ENCODE measurements around the gene COPS6.
A peak's percentile ranks its signal among the peaks of the same experiment; 100 is the strongest.

The COPS6 gene

DNA sequence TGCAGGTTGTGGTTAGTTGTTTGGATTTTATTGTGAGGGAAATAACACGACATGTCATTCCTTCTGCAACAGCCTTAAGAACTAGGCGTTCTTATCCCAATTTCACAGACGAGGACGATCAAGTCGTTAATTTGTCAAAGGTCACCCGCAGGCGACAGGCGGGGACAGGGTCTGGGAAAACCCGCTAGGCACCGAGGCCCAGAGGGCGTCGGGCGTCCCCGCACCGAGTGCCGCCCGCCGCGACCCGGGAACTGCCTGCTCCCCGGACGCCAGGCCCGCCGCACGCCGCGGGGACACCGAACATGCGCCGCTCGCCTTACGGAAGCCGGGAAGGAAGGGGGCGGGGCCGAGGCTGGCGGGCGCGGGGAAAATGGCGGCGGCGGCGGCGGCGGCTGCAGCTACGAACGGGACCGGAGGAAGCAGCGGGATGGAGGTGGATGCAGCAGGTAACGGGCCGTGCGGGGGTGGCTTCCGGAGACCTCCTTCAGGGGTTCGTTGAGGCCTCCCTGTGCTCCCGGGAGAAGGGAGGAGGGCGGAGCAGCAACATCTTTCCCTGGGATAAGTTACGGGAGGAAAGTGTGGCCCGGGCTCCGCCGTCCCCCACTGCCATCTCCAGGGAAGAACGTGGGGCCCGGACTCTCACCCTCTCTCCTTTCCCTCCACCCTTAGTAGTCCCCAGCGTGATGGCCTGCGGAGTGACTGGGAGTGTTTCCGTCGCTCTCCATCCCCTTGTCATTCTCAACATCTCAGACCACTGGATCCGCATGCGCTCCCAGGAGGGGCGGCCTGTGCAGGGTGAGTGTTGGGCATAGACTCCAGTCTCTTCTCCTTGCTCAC is at the start of gene COPS6:
Gene COPS6 (plus strand): TSS at position 349 of the 837 bp plus-strand sequence. CDS start 22 bp downstream, at position 371.
- Mint-ChIP-seq H3K4me1 (ENCODE audit: low read depth) (peaks cover 53% of the 10 kb centered on the region), H3K9me3 (no peaks in the 10 kb centered on the region), H3K27ac (peak within 1 kb of the TSS; percentile 97), H3K27me3 (no peaks in the 10 kb centered on the region), H3K36me3 (ENCODE audit: low read depth) (peaks cover 53% of the 10 kb centered on the region), H3K4me3 (peak within 1 kb of the TSS; percentile 96)
- peak; percentile 93 for DNase-seq

DNA sequence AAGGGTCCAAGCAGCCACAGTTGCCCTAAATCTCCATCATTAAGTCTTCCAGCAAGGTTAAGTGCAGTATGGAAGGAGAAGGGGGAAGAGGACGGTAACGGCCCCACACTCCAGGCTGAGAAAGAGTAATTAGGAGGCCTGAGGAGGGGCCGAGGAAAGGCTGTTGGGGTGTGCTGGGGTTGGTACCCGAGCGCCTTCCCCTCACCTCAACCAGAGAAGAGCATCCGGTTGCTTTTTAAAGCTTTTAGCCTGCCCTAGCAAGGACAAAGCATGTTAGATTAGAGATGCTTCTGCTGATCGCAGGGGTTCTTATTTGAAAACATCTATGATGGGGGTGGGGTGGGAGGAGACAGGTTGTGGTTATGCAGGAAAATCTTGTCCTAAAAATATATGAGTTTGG is 48.2 kb upstream of the COPS6 start:
- H3K4me1 Mint-ChIP-seq (ENCODE audit: low read depth) = peaks cover 21% of the 10 kb centered on the region
- H3K36me3 Mint-ChIP-seq (ENCODE audit: low read depth) = peaks cover 39% of the 10 kb centered on the region
- no peak overlapping the region for H3K4me3 Mint-ChIP-seq
- no peak for DNase-seq
- H3K27me3 Mint-ChIP-seq = no peaks in the 10 kb centered on the region
- no peaks in the 10 kb centered on the region for H3K9me3 Mint-ChIP-seq
- no peak overlapping the region for H3K27ac Mint-ChIP-seq

DNA sequence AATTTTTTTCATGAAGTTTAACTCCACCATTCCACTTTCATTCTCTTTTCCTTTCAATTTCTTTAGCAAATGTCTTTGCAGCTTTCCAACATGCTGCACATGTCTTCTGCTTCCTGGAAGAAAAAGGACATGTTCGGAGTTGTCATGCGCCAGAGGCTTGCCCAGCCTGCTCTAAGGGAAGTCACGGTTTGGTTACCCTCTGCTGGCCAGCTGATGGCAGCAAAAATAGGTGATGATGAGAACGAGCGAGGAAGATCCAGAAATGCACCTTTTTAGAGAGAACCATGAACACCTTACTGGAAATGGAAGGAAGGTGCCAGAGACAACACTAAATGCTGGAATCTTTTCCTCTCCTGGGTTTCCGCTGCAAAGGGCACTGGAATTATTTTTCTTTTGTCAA is 44.1 kb upstream of the COPS6 start:
- peaks cover 7% of the 10 kb centered on the region for H3K36me3 Mint-ChIP-seq (ENCODE audit: low read depth)
- no peak for DNase-seq
- H3K9me3 Mint-ChIP-seq = no peaks in the 10 kb centered on the region
- H3K4me3 Mint-ChIP-seq = no peak overlapping the region
- H3K27me3 Mint-ChIP-seq = no peaks in the 10 kb centered on the region
- no peak overlapping the region for H3K27ac Mint-ChIP-seq
- peaks cover 29% of the 10 kb centered on the region for H3K4me1 Mint-ChIP-seq (ENCODE audit: low read depth)

DNA sequence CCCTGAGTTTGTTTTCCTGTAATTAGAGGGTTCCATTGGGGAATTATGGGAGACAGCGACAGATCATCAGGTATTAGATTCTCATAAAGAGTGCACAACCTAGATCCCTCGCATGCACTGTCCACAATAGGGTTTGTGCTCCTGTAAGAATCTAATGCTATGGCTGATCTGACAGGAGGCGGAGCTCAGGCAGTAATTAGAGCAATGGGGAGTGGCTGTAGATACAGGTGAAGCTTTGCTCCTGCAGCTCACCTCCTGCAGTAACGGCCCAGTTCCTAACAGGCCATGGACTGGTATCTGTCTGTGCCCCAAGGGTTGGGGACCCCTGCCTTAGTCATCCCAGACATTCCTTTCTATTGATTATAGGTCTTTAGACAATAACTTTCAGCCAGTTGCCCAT is 40.1 kb upstream of the COPS6 start:
- H3K9me3 Mint-ChIP-seq = no peaks in the 10 kb centered on the region
- no peak for DNase-seq
- peaks cover 27% of the 10 kb centered on the region for H3K4me1 Mint-ChIP-seq (ENCODE audit: low read depth)
- no peaks in the 10 kb centered on the region for H3K27me3 Mint-ChIP-seq
- peaks cover 16% of the 10 kb centered on the region for H3K36me3 Mint-ChIP-seq (ENCODE audit: low read depth)
- peak overlapping the region; percentile 89 for H3K4me3 Mint-ChIP-seq
- H3K27ac Mint-ChIP-seq = peak overlapping the region; percentile 96

DNA sequence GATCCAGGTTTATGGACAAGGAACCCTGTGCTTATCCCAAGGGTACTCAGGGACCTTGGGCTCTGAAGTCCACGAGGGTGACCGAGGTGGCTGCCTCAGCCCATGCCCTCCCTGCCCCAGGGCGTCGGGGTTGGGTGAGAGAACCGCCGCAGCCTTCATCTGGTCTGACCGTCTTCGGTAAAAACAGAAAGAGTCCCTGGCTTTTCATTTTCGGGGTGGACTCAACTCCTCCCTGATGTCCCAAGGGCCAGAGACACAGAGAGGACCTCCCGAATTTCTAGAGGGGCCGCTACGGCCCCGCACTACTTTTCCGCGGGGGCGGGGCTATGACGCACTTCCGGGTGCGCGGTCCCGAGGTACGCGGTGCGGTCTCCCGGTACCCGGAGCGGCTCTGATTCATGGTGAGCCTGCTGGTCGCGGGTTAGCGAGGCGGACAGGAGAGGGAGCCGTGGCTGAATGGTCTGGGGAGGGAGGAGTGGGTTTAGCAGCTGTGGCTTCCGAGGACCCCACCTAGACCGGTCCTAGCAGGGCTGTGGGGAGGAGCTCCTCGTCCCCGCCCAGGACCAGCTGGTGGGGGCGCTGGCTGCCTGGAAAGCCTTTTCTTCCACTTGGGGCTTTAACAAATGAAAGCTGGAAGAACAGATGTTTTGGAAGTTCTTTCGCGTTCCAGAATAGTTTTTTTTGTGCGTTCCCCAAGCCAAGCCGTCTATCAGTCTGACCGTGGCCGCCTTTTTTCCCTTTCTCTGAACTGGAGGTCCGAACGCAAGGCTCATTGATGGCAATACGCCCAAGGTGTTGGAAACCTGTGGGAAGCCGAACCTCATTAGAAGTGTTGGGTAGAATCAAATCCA is 39.1 kb upstream of the COPS6 start, which contains the start of gene ZSCAN21:
Gene ZSCAN21 (plus strand): TSS at position 334 of the 851 bp plus-strand sequence. CDS start 7,233 bp downstream, outside the sequence.
- Mint-ChIP-seq H3K27me3 (no peaks in the 10 kb centered on the region), H3K27ac (peak within 1 kb of the TSS; percentile 96), H3K9me3 (no peaks in the 10 kb centered on the region), H3K36me3 (ENCODE audit: low read depth) (peaks cover 16% of the 10 kb centered on the region), H3K4me1 (ENCODE audit: low read depth) (peaks cover 26% of the 10 kb centered on the region), H3K4me3 (peak within 1 kb of the TSS; percentile 89)
- DNase-seq = peak; percentile 91

DNA sequence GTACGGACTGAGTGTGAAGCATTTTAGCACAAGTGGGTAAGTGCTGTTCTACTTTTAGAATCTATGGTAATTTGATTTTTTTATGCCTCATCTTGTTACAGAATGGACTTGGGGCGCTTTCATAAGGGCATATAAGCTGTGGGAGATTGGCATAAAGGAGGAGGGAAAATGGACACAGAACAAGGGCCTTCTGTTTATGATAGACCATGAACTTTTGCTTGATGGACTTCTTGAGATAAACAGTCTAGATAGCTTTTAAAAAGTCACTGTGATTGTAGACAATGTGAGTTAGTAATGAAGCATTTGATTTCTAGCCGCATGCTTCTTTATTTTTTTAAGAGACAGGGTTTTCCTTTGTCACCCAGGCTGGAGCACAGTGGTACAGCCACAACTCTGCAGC is 37.2 kb upstream of the COPS6 start:
- Mint-ChIP-seq H3K9me3 (no peaks in the 10 kb centered on the region), H3K36me3 (ENCODE audit: low read depth) (peaks cover 18% of the 10 kb centered on the region), H3K4me1 (ENCODE audit: low read depth) (peaks cover 25% of the 10 kb centered on the region), H3K27me3 (no peaks in the 10 kb centered on the region), H3K4me3 (peak overlapping the region; percentile 60), H3K27ac (peak overlapping the region; percentile 19)
- no peak for DNase-seq

DNA sequence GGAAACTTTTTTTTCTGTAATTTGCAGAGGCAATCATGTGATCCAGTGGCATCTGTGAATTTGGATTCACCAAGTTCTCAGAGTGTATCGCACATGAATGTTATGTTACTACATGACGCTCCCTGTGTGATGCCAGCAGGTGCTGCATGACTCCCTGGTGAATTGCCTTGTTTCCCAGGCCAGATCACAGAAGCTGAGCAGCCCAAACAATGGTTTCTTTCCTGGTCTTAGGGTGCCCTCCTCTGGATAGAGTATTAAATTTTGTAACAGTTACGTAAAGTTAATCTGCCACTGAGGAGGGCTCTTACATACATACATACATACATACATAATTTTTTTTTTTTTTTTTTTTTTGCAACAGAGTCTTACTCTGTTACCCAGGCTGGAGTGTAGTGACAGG is 35.6 kb upstream of the COPS6 start:
- no peak for DNase-seq
- Mint-ChIP-seq H3K27ac (no peak overlapping the region), H3K27me3 (no peaks in the 10 kb centered on the region), H3K36me3 (ENCODE audit: low read depth) (peaks cover 33% of the 10 kb centered on the region), H3K4me1 (ENCODE audit: low read depth) (peaks cover 25% of the 10 kb centered on the region), H3K4me3 (no peak overlapping the region), H3K9me3 (no peaks in the 10 kb centered on the region)

DNA sequence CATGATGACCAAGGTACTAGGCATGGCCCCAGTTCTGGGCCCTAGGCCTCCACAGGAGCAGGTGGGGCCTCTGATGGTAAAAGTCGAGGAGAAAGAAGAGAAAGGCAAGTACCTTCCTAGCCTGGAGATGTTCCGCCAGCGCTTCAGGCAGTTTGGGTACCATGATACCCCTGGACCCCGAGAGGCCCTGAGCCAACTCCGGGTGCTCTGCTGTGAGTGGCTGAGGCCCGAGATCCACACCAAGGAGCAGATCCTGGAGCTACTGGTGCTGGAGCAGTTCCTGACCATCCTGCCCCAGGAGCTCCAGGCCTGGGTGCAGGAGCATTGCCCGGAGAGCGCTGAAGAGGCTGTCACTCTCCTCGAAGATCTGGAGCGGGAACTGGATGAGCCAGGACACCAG is 31.8 kb upstream of the COPS6 start:
- no peak for DNase-seq
- Mint-ChIP-seq H3K9me3 (no peaks in the 10 kb centered on the region), H3K4me1 (ENCODE audit: low read depth) (no peaks in the 10 kb centered on the region), H3K4me3 (no peak overlapping the region), H3K27me3 (no peaks in the 10 kb centered on the region), H3K36me3 (ENCODE audit: low read depth) (peaks cover 50% of the 10 kb centered on the region), H3K27ac (no peak overlapping the region)

DNA sequence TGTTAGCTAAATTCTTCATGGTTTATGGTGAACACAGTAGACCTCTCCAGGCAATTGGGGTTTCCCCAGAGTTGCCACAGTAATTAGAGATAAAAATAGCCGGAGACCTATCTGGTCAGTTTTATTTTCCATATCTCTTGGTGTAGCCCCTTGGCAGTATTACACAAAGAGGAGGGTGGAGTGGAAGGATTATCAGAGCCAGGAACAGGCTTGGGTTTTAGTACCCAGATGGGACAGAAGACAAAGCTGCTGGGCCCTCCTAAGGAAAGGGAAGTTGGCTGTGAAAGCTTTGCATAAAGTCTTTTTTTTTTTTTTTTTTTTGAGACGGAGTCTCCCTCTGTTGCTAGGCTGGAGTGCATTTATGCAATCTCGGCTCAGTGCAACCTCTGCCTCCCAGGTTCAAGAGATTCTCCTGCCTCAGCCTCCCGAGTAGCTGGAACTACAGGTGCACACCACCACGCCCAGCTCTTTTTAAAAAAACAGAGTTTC is 29.5 kb upstream of the COPS6 start:
- Mint-ChIP-seq H3K9me3 (no peaks in the 10 kb centered on the region), H3K4me3 (no peak overlapping the region), H3K27me3 (no peaks in the 10 kb centered on the region), H3K36me3 (ENCODE audit: low read depth) (peaks cover 63% of the 10 kb centered on the region), H3K4me1 (ENCODE audit: low read depth) (no peaks in the 10 kb centered on the region), H3K27ac (no peak overlapping the region)
- DNase-seq = no peak

DNA sequence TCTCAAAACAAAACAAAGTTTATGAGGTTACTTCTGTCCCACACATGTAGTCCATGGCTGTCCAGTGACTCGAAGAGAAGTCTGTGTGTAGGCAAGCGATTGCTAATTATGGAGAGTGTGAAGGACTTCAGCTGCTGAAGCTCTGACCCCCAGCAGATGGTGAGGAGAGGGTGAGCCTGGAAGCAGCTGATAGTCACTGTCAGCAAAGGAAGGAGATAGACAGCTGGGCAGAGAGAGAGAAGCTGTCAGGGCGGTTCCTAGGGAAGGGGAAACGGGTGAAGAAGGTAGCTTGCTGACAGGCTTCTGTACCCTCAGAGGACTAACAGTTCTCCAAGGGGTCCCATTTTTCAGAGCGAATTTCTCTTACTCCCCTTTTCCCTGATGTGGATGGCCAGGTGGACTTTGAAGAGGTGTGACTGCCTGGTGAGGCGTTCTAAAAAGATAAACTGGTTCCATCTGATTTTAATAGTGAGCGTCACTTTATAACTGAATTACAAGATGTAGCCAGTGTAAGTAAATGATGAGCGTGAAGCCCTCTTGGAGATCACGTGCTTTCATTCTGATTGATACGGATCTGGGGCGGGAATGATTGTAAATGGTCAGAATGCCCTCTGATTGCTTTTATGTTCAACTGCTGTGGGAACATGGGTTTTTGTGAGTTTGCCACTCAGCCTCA is 27.1 kb upstream of the COPS6 start:
- Mint-ChIP-seq H3K36me3 (ENCODE audit: low read depth) (peaks cover 77% of the 10 kb centered on the region), H3K27me3 (no peaks in the 10 kb centered on the region)

DNA sequence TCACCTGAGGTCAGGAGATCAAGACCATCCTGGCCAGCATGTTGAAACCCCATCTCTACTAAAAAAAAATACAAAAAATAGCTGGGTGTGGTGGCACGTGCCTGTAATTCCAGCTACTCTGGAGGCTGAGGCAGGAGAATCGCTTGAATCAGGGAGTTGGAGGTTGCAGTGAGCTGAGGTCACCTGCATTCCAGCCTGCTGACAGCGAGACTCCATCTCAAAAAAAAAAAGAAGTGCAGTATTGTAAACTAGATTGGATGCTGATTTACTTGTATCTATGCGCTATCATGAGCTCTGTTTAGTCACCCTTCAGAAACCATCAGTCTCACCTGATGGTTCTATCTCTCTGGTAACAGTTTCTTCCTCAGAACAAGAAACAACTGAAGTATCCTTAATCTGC is 25.4 kb upstream of the COPS6 start:
- no peak overlapping the region for H3K4me3 Mint-ChIP-seq
- H3K4me1 Mint-ChIP-seq (ENCODE audit: low read depth) = no peaks in the 10 kb centered on the region
- H3K27ac Mint-ChIP-seq = no peak overlapping the region
- DNase-seq = no peak
- H3K27me3 Mint-ChIP-seq = no peaks in the 10 kb centered on the region
- peaks cover 76% of the 10 kb centered on the region for H3K36me3 Mint-ChIP-seq (ENCODE audit: low read depth)
- H3K9me3 Mint-ChIP-seq = no peaks in the 10 kb centered on the region

More for the DNA sequence above, 27.1 kb upstream of the COPS6 start:
- no peak for DNase-seq
- Mint-ChIP-seq H3K27ac (peak overlapping the region; percentile 5), H3K9me3 (no peaks in the 10 kb centered on the region), H3K4me1 (ENCODE audit: low read depth) (no peaks in the 10 kb centered on the region), H3K4me3 (no peak overlapping the region)

DNA sequence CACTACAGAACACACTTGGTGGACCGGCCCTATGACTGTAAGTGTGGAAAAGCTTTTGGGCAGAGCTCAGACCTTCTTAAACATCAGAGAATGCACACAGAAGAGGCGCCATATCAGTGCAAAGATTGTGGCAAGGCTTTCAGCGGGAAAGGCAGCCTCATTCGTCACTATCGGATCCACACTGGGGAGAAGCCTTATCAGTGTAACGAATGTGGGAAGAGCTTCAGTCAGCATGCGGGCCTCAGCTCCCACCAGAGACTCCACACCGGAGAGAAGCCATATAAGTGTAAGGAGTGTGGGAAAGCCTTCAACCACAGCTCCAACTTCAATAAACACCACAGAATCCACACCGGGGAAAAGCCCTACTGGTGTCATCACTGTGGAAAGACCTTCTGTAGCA is 24.6 kb upstream of the COPS6 start:
- H3K36me3 Mint-ChIP-seq (ENCODE audit: low read depth) = peaks cover 72% of the 10 kb centered on the region
- no peak overlapping the region for H3K27ac Mint-ChIP-seq
- H3K4me1 Mint-ChIP-seq (ENCODE audit: low read depth) = no peaks in the 10 kb centered on the region
- no peak for DNase-seq
- no peaks in the 10 kb centered on the region for H3K27me3 Mint-ChIP-seq
- no peak overlapping the region for H3K4me3 Mint-ChIP-seq
- H3K9me3 Mint-ChIP-seq = no peaks in the 10 kb centered on the region

DNA sequence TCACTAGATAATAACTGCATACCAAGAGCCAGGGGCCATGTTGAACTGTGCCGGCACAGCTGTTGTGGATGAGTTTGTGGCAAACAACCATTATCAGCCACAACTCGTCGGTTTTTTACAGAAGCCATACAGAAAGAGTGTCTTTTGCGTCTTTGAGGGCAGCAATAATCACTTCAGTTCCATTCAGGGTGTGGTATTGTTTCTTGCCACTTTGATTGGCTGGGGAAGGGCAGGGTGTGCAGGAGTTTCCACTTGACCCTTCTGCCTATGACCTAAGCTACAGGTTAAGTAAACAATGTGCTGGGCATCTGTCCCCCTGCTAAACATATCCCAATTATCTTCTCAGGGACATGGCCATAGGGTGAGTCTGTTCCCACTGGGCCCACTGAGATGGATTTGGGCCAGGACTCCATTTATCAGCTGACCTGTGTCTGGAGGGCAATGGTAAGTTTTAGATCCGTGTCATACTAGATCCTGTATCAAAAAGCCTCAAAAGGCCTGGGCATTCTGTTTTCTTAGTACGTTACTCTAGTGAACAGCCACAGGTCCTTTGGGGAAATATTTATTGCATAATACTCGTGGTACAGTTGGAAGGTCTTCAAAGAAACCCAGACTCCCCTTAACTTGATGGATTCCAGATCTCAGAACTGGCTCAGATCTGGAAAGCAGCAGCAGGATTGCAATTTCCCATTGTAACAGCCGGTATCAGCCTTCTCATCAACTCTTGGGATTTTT is 23.1 kb upstream of the COPS6 start:
- Mint-ChIP-seq H3K4me3 (no peak overlapping the region), H3K9me3 (peaks cover 7% of the 10 kb centered on the region), H3K27me3 (no peaks in the 10 kb centered on the region), H3K36me3 (ENCODE audit: low read depth) (peaks cover 79% of the 10 kb centered on the region), H3K27ac (no peak overlapping the region), H3K4me1 (ENCODE audit: low read depth) (no peaks in the 10 kb centered on the region)
- no peak for DNase-seq

DNA sequence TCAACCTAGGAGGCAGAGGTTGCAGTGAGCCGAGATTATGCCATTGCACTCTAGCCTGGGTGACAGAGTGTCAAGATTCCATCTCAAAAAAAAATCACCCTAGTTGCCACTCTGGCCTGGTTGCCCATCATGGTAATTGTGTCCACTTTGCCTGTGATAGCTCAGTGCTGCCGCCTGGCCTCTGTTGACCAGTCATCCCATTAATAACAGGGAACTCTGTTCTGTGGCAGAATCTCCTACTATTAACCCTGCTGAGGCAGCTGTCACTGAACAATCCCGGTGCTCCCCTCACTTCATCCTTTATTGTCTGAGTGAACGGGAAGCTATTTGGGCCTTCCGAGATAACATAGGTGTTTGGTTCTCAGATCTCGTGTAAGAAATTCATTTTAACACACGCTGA is 21.8 kb upstream of the COPS6 start:
- H3K27me3 Mint-ChIP-seq = no peaks in the 10 kb centered on the region
- no peaks in the 10 kb centered on the region for H3K4me1 Mint-ChIP-seq (ENCODE audit: low read depth)
- DNase-seq = no peak
- peaks cover 80% of the 10 kb centered on the region for H3K36me3 Mint-ChIP-seq (ENCODE audit: low read depth)
- peaks cover 20% of the 10 kb centered on the region for H3K9me3 Mint-ChIP-seq
- peak overlapping the region; percentile 9 for H3K27ac Mint-ChIP-seq
- H3K4me3 Mint-ChIP-seq = no peak overlapping the region

Measured in activated T-cell treated with anti-CD3 and anti-CD28 coated beads, Interleukin-2, amount 50 U/mL, for 24 hours (primary cell).